Endodermal cell (in vitro differentiated cells): ENCODE data around the gene MYCBP2. TPM values are rescaled to one million over a fixed set of nuclear protein-coding genes. Genes with fewer than 3 reads are reported as not detected.

ENCODE experiments used
- DNase-seq: peaks from one replicate; pipeline ENCODE4 v3.0.0-alpha.2; 2017
- H3K27ac ChIP-seq: 2 replicates; pipeline ENCODE4 v1.5.1; 2013; ENCODE audit warnings: mild to moderate bottlenecking, low read depth, low read length, moderate library complexity
- H3K27me3 ChIP-seq: 2 replicates; pipeline ENCODE4 v1.6.1; 2013; ENCODE audit warnings: mild to moderate bottlenecking, low read length, moderate library complexity; ENCODE audit not compliant: insufficient read depth, control insufficient read depth, poor library complexity, severe bottlenecking
- H3K36me3 ChIP-seq: 2 replicates; pipeline ENCODE4 v1.7.0; 2013; ENCODE audit warnings: mild to moderate bottlenecking, low read length, moderate library complexity; ENCODE audit not compliant: control insufficient read depth, insufficient read depth
- H3K4me1 ChIP-seq: one replicate; pipeline ENCODE4 v1.7.0; 2013; ENCODE audit warnings: low read length; ENCODE audit not compliant: control insufficient read depth, insufficient read depth
- H3K4me3 ChIP-seq: 2 replicates; pipeline ENCODE4 v1.5.1; 2013; ENCODE audit warnings: mild to moderate bottlenecking, low read length, moderate library complexity
- H3K9ac ChIP-seq: 2 replicates; pipeline ENCODE4 v1.6.1; 2013; ENCODE audit warnings: mild to moderate bottlenecking, low read length, moderate library complexity; ENCODE audit not compliant: poor library complexity, severe bottlenecking; ENCODE audit errors: extremely low read depth
- H3K9me3 ChIP-seq: 2 replicates; pipeline ENCODE4 v1.6.1; 2013; ENCODE audit warnings: mild to moderate bottlenecking, low read length, moderate library complexity; ENCODE audit not compliant: control insufficient read depth
- H3K27ac Mint-ChIP-seq: 2 replicates; pipeline ENCODE4 v1.8.0; 2020; ENCODE audit warnings: mixed read lengths
- H3K27me3 Mint-ChIP-seq: 2 replicates; pipeline ENCODE4 v1.8.0; 2021; ENCODE audit warnings: mild to moderate bottlenecking, mixed read lengths; ENCODE audit not compliant: insufficient read depth
- H3K36me3 Mint-ChIP-seq: 2 replicates; pipeline ENCODE4 v1.8.0; 2020; ENCODE audit warnings: low read depth, mixed read lengths
- H3K4me1 Mint-ChIP-seq: 2 replicates; pipeline ENCODE4 v1.8.0; 2020; ENCODE audit warnings: mixed read lengths
- H3K4me3 Mint-ChIP-seq: 2 replicates; pipeline ENCODE4 v1.8.0; 2020; ENCODE audit warnings: mild to moderate bottlenecking, moderate library complexity, mixed read lengths
- H3K9me3 Mint-ChIP-seq: 2 replicates; pipeline ENCODE4 v1.8.0; 2020; ENCODE audit warnings: mild to moderate bottlenecking, mixed read lengths
- WGBS, 2 experiments: methylation state at CpG; one replicate each; pipeline versions ENCODE4 v1.1.5 to v1.1.7; 2013; ENCODE audit warnings: missing lambda C conversion rate in 2 of 2, mixed read lengths in 1 of 2; ENCODE audit not compliant: insufficient coverage in 1 of 2, insufficient read length in 1 of 2; 5-methylcytosine and 5-hydroxymethylcytosine counted together
- total RNA-seq, 2 donors: library from RNA; stranded (reverse); fragmentation: NEBNext Ultra II Directional in 1 of 2; extraction: Animal tissue kit (Norgen Biotek cat#: 25700) in 1 of 2; gene quantifications; 2 replicates in 1 of 2; 3 replicates in 1 of 2; pipeline ENCODE4 v1.2.1, GENCODE V29; 2021
- TF ChIP-seq, protein P1 (sequence below): fragments of 200-600 bp; sonication (generic); conservative IDR thresholded peaks from 2 replicates; pipeline ENCODE4 v1.5.0; 2021; ENCODE audit warnings: antibody characterized with exemption, mild to moderate bottlenecking

MYCBP2 gene
- total RNA-seq, 2 donors from 2014 or later: 32.5 to 32.9 TPM

DNA sequence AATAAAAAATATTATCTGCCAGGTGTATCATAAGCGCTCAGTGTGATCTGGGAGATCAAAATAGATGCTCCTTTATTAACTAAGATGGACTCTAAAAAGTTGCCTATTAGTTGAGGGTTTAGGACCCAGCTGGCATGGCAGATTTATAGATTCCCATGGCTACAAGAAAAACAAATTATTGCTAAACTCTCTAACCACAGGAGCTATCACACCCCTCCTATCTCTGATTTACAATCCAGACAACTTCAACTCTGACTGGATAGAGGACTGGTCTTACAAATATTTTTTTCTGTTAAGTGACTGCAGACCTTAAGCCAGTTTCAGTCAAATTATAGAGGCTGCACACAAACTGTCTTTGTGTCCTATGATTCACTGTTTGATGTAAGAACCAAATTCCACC is 45.4 kb upstream of the MYCBP2 start:
- Histone ChIP-seq H3K27ac (no peak overlapping the region), H3K9me3 (no peaks in the 10 kb centered on the region), H3K27me3 (no peaks in the 10 kb centered on the region), H3K4me3 (no peak overlapping the region), H3K4me1 (no peaks in the 10 kb centered on the region), H3K9ac (no peak overlapping the region), H3K36me3 (no peaks in the 10 kb centered on the region)
- no peaks in the 10 kb centered on the region for H3K27me3 Mint-ChIP-seq
- TF ChIP-seq, protein P1, sequence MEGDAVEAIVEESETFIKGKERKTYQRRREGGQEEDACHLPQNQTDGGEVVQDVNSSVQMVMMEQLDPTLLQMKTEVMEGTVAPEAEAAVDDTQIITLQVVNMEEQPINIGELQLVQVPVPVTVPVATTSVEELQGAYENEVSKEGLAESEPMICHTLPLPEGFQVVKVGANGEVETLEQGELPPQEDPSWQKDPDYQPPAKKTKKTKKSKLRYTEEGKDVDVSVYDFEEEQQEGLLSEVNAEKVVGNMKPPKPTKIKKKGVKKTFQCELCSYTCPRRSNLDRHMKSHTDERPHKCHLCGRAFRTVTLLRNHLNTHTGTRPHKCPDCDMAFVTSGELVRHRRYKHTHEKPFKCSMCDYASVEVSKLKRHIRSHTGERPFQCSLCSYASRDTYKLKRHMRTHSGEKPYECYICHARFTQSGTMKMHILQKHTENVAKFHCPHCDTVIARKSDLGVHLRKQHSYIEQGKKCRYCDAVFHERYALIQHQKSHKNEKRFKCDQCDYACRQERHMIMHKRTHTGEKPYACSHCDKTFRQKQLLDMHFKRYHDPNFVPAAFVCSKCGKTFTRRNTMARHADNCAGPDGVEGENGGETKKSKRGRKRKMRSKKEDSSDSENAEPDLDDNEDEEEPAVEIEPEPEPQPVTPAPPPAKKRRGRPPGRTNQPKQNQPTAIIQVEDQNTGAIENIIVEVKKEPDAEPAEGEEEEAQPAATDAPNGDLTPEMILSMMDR: no peak
- no peak overlapping the region for H3K4me3 Mint-ChIP-seq
- WGBS, 2 experiments: 91% methylated on average over 1 of the region's 1 CpG; no CpG with 5 or more reads in 1 of the 2 experiments
- H3K4me1 Mint-ChIP-seq: peaks cover 13% of the 10 kb centered on the region
- no peaks in the 10 kb centered on the region for H3K36me3 Mint-ChIP-seq
- H3K9me3 Mint-ChIP-seq: no peaks in the 10 kb centered on the region
- H3K27ac Mint-ChIP-seq: no peak overlapping the region
- DNase-seq: no peak

DNA sequence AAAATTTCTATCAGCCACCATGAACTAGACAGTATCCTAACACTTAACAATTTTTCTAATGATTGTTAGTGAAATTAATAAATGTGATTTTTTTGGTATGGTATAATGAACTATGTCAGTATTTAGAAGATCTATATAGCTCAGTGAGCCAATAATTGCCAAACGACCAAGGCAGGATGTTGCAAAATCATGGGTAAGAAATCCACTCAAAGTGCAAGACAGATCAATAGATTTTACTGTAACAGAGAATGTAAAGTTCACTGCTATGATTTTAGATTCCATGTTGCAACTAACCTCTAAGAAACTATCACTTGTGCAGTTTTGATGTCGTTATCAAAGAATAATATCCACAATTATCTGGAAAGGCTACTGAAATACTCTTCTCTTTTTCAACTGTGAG is 44.0 kb upstream of the MYCBP2 start:
- peaks cover 13% of the 10 kb centered on the region for H3K4me1 Mint-ChIP-seq
- Histone ChIP-seq H3K9me3 (no peaks in the 10 kb centered on the region), H3K27ac (no peak overlapping the region), H3K4me3 (no peak overlapping the region), H3K4me1 (no peaks in the 10 kb centered on the region), H3K27me3 (no peaks in the 10 kb centered on the region), H3K9ac (no peak overlapping the region), H3K36me3 (no peaks in the 10 kb centered on the region)
- H3K27me3 Mint-ChIP-seq: no peaks in the 10 kb centered on the region
- no peak for DNase-seq
- no peaks in the 10 kb centered on the region for H3K36me3 Mint-ChIP-seq
- 92% methylated on average over 1 to 2 of the region's 2 CpGs for WGBS, 2 experiments
- H3K9me3 Mint-ChIP-seq: no peaks in the 10 kb centered on the region
- no peak overlapping the region for H3K4me3 Mint-ChIP-seq
- H3K27ac Mint-ChIP-seq: no peak overlapping the region
- TF ChIP-seq, protein P1: no peak

DNA sequence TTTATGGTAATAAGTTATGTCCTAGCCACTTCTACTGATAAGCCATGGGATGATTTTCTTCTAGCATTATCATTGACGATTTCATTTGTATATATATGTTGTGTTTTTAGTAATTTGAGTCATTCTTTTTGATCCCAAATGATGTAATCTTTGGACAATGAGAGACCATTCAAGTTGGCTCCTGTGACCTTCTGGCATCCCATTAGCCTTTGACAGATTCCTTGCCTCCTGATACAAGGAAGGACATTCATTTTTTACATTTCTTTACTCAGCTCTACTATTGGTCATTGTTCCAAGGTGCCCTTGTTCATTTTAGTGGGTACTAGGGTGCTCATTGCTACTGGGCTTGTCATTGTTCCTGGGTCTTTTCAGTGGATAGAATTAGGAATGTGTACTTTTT is 35.3 kb upstream of the MYCBP2 start:
- H3K9me3 Mint-ChIP-seq: no peaks in the 10 kb centered on the region
- H3K27ac ChIP-seq: no peak overlapping the region
- no peaks in the 10 kb centered on the region for H3K36me3 ChIP-seq
- H3K27me3 ChIP-seq: no peaks in the 10 kb centered on the region
- no peak overlapping the region for H3K9ac ChIP-seq
- H3K27ac Mint-ChIP-seq: no peak overlapping the region
- WGBS, 2 experiments: 86 to 88% methylated on average over 1 of the region's 1 CpG
- no peaks in the 10 kb centered on the region for H3K4me1 ChIP-seq
- TF ChIP-seq, protein P1: no peak
- H3K4me3 Mint-ChIP-seq: no peak overlapping the region
- no peaks in the 10 kb centered on the region for H3K36me3 Mint-ChIP-seq
- no peaks in the 10 kb centered on the region for H3K9me3 ChIP-seq
- no peak for DNase-seq
- H3K27me3 Mint-ChIP-seq: no peaks in the 10 kb centered on the region
- no peaks in the 10 kb centered on the region for H3K4me1 Mint-ChIP-seq
- no peak overlapping the region for H3K4me3 ChIP-seq
